ENCODE measurements around the gene MEIKIN. TPM values are rescaled to one million over a fixed set of nuclear protein-coding genes. Genes with fewer than 3 reads are reported as not detected.

MEIKIN gene
- total RNA-seq, 2 donors from 2014 or later = 5.6 TPM; not detected in 1

- no peaks in the 10 kb centered on the region for H3K36me3 ChIP-seq
- intact Hi-C loops (cut with DNase I) = no loop called here
- no peak overlapping the region for H3K4me3 ChIP-seq
- peaks cover 3% of the 10 kb centered on the region for H3K4me1 ChIP-seq (replicated peaks)
- DNase-seq (ENCODE audit: low spot score) = no peak
- TF ChIP-seq POLR2A (IDR thresholded peaks at IDR 0.05) = no peak
- no peak for TF ChIP-seq POLR2AphosphoS5 (IDR thresholded peaks at IDR 0.05)
- TF ChIP-seq, protein P1, sequence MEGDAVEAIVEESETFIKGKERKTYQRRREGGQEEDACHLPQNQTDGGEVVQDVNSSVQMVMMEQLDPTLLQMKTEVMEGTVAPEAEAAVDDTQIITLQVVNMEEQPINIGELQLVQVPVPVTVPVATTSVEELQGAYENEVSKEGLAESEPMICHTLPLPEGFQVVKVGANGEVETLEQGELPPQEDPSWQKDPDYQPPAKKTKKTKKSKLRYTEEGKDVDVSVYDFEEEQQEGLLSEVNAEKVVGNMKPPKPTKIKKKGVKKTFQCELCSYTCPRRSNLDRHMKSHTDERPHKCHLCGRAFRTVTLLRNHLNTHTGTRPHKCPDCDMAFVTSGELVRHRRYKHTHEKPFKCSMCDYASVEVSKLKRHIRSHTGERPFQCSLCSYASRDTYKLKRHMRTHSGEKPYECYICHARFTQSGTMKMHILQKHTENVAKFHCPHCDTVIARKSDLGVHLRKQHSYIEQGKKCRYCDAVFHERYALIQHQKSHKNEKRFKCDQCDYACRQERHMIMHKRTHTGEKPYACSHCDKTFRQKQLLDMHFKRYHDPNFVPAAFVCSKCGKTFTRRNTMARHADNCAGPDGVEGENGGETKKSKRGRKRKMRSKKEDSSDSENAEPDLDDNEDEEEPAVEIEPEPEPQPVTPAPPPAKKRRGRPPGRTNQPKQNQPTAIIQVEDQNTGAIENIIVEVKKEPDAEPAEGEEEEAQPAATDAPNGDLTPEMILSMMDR (IDR thresholded peaks at IDR 0.05) = no peak
- no peaks in the 10 kb centered on the region for H3K27me3 ChIP-seq (replicated peaks; ENCODE audit: insufficient read depth)
- no peaks in the 10 kb centered on the region for H3K9me3 ChIP-seq
- no peak overlapping the region for H3K27ac ChIP-seq
- WGBS = 100% methylated on average over 1 of the region's 1 CpG
Observed at GRCh38 chr5:131757830-131758519, 187.5 kb downstream of the MEIKIN start.

Other genes with a start within 250 kb of the MEIKIN start
- gene FNIP1, start 148.6 kb downstream of the MEIKIN start, total RNA-seq = 10 to 100 TPM; 44.1 to 49.5 TPM
- 1 to 10 TPM in 1 of 2 donors, under 1 TPM in 1; 0.23 to 7.9 TPM for gene ACSL6, start 66.0 kb upstream of the MEIKIN start, total RNA-seq
- not detected for gene IL3, start 115.0 kb upstream of the MEIKIN start, total RNA-seq
- not detected for gene CSF2, start 128.1 kb upstream of the MEIKIN start, total RNA-seq